CD4-positive, alpha-beta T cell treated with Interferon alpha-2 for 1 hour (primary cell): ENCODE measurements around the gene SLC25A34.

ENCODE experiments used
- DNase-seq, 2 donors: peaks; one replicate each; pipeline ENCODE4 v3.0.0-alpha.2; 2020 to 2022

The SLC25A34 gene

GRCh38 chr1:15786581-15786980, 50.5 kb downstream of the SLC25A34 start:
- no peak for DNase-seq

- no peak for DNase-seq
Observed at GRCh38 chr1:15788624-15789301, 52.7 kb downstream of the SLC25A34 start.
